Stromal cell of bone marrow (primary cell): ENCODE measurements around the gene CYP4B1.
"Not testable (repeated sequence)": the region's sequence is repeated elsewhere in the genome, so short reads cannot be mapped to it uniquely, and the experiment has no call there.

ENCODE experiments used
- DNase-seq: peaks from one replicate; pipeline ENCODE4 v3.0.0-alpha.2; 2012; ENCODE audit warnings: low read depth

Gene CYP4B1

GRCh38 chr1:46798810-46799209 is at the start of gene CYP4B1:
Gene CYP4B1, plus strand, starts transcription at chr1:46799046. Its CDS starts 36 bp downstream, at chr1:46799082.
- DNase-seq = no peak

- DNase-seq = no peak
These were observed 49.4 kb upstream of the CYP4B1 start for GRCh38 chr1:46749404-46749803.

GRCh38 chr1:46749921-46750404 is 48.9 kb upstream of the CYP4B1 start:
- no peak for DNase-seq

GRCh38 chr1:46753985-46754384 is 44.9 kb upstream of the CYP4B1 start:
- no peak for DNase-seq

- not testable (repeated sequence) for DNase-seq
These were observed 44.1 kb upstream of the CYP4B1 start for GRCh38 chr1:46754707-46755106.

- no peak for DNase-seq
These were observed 43.7 kb upstream of the CYP4B1 start for GRCh38 chr1:46755121-46755520.

GRCh38 chr1:46757247-46757955 is 41.4 kb upstream of the CYP4B1 start:
- DNase-seq = no peak

- DNase-seq = no peak
These were observed 40.8 kb upstream of the CYP4B1 start for GRCh38 chr1:46757956-46758528.

- DNase-seq = no peak
These were observed 38.2 kb upstream of the CYP4B1 start for GRCh38 chr1:46760558-46761166.

GRCh38 chr1:46761740-46762139 is 37.1 kb upstream of the CYP4B1 start:
- no peak for DNase-seq

- no peak for DNase-seq
These were observed 34.4 kb upstream of the CYP4B1 start for GRCh38 chr1:46764402-46764801.

- no peak for DNase-seq
These were observed 31.1 kb upstream of the CYP4B1 start for GRCh38 chr1:46767649-46768282.

- DNase-seq = no peak
These were observed 30.4 kb upstream of the CYP4B1 start for GRCh38 chr1:46768445-46768844.

GRCh38 chr1:46769028-46769740 is 29.7 kb upstream of the CYP4B1 start:
- DNase-seq = no peak

GRCh38 chr1:46770541-46770940 is 28.3 kb upstream of the CYP4B1 start:
- no peak for DNase-seq

GRCh38 chr1:46772571-46772970 is 26.3 kb upstream of the CYP4B1 start:
- no peak for DNase-seq

- DNase-seq = no peak
These were observed 24.5 kb upstream of the CYP4B1 start for GRCh38 chr1:46774297-46774696.

- not testable (repeated sequence) for DNase-seq
These were observed 20.4 kb upstream of the CYP4B1 start for GRCh38 chr1:46778456-46778855.

- DNase-seq = no peak
These were observed 14.2 kb upstream of the CYP4B1 start for GRCh38 chr1:46784666-46785065.

- DNase-seq = not testable (repeated sequence)
These were observed 10.2 kb upstream of the CYP4B1 start for GRCh38 chr1:46788634-46789033.

- no peak for DNase-seq
These were observed 8.3 kb upstream of the CYP4B1 start for GRCh38 chr1:46790446-46791101.

GRCh38 chr1:46793126-46793525 is 5.7 kb upstream of the CYP4B1 start:
- no peak for DNase-seq
